ENCODE results near the gene UBR7. TPM values are rescaled to one million over a fixed set of nuclear protein-coding genes. Genes with fewer than 3 reads are reported as not detected.

UBR7 gene
- total RNA-seq, 4 donors from 2014 or later, result 26.2 to 33.6 (median 29.9) TPM

- intact Hi-C loops (cut with DNase I), result no loop called here
- no peaks in the 10 kb centered on the region for H3K27me3 ChIP-seq
- H3K27ac ChIP-seq (replicated peaks in 1 of 4), result no peak overlapping the region
- no peak overlapping the region for H3K4me3 ChIP-seq
- peak; percentile 62 for DNase-seq (ENCODE audit: extremely low spot score)
- H3K36me3 ChIP-seq, result peaks cover 39 to 97% (median 82%) of the 10 kb centered on the region in 4 donors
- 92% methylated on average over 7 of the region's 7 CpGs for WGBS
- no peaks in the 10 kb centered on the region for H3K4me1 ChIP-seq
- TF ChIP-seq EP300 (IDR thresholded peaks at IDR 0.05) (no peak), POLR2A (IDR thresholded peaks at IDR 0.05; ENCODE audit: low read depth) (no peak), POLR2AphosphoS5 (IDR thresholded peaks at IDR 0.05) (no peak), CTCF (IDR thresholded peaks at IDR 0.05) (no peak)
- no peaks in the 10 kb centered on the region for H3K9me3 ChIP-seq
Measured at GRCh38 chr14:93249128-93249831, 42.2 kb downstream of the UBR7 start.

GRCh38 chr14:93262446-93262845, 55.4 kb downstream of the UBR7 start:
- H3K4me3 ChIP-seq, result no peak overlapping the region
- WGBS, result 95% methylated on average over 2 of the region's 2 CpGs
- H3K9me3 ChIP-seq, result no peaks in the 10 kb centered on the region
- no peak for DNase-seq (ENCODE audit: extremely low spot score)
- no peak for TF ChIP-seq CTCF (IDR thresholded peaks at IDR 0.05)
- no peak for TF ChIP-seq EP300 (IDR thresholded peaks at IDR 0.05)
- TF ChIP-seq POLR2AphosphoS5 (IDR thresholded peaks at IDR 0.05), result no peak
- no peaks in the 10 kb centered on the region for H3K27me3 ChIP-seq
- intact Hi-C loops (cut with DNase I), result no loop called here
- peaks cover 4 to 36% (median 25%) of the 10 kb centered on the region in 4 donors for H3K36me3 ChIP-seq
- H3K4me1 ChIP-seq, result no peaks in the 10 kb centered on the region
- H3K27ac ChIP-seq (replicated peaks in 1 of 4), result no peak overlapping the region

- no peak overlapping the region for H3K4me3 ChIP-seq
- intact Hi-C loops (cut with DNase I), result no loop called here
- no peaks in the 10 kb centered on the region for H3K27me3 ChIP-seq
- H3K27ac ChIP-seq (replicated peaks in 1 of 4), result no peak overlapping the region
- DNase-seq (ENCODE audit: extremely low spot score), result peak; percentile 39
- 100% methylated on average over 1 of the region's 1 CpG for WGBS
- H3K4me1 ChIP-seq, result no peaks in the 10 kb centered on the region
- H3K9me3 ChIP-seq, result no peaks in the 10 kb centered on the region
- H3K36me3 ChIP-seq, result peaks cover 4 to 36% (median 25%) of the 10 kb centered on the region in 4 donors
- no peak for TF ChIP-seq POLR2AphosphoS5 (IDR thresholded peaks at IDR 0.05)
- no peak for TF ChIP-seq EP300 (IDR thresholded peaks at IDR 0.05)
- no peak for TF ChIP-seq POLR2A (IDR thresholded peaks at IDR 0.05; ENCODE audit: low read depth)
- TF ChIP-seq CTCF (IDR thresholded peaks at IDR 0.05), result no peak
Measured at GRCh38 chr14:93263416-93263815, 56.4 kb downstream of the UBR7 start.

- intact Hi-C loops (cut with DNase I), result no loop called here
- Histone ChIP-seq H3K4me3 (no peak overlapping the region), H3K4me1 (peaks cover 0 to 8% (median 4%) of the 10 kb centered on the region in 4 donors), H3K36me3 (peaks cover 4 to 27% (median 23%) of the 10 kb centered on the region in 4 donors), H3K27ac (replicated peaks in 1 of 4) (no peak overlapping the region), H3K9me3 (no peaks in the 10 kb centered on the region), H3K27me3 (no peaks in the 10 kb centered on the region)
- 86% methylated on average over 6 of the region's 6 CpGs for WGBS
- no peak for DNase-seq (ENCODE audit: extremely low spot score)
- TF ChIP-seq EP300 (IDR thresholded peaks at IDR 0.05) (no peak), POLR2AphosphoS5 (IDR thresholded peaks at IDR 0.05) (no peak), POLR2A (IDR thresholded peaks at IDR 0.05; ENCODE audit: low read depth) (no peak), CTCF (IDR thresholded peaks at IDR 0.05) (no peak)
Measured at GRCh38 chr14:93266127-93266526, 59.1 kb downstream of the UBR7 start.

Measured in esophagus muscularis mucosa (tissue), 4 donors.